OCI-LY7 (cell line): ENCODE results near the gene EXOSC6. TPM values are rescaled to one million over a fixed set of nuclear protein-coding genes. Genes with fewer than 3 reads are reported as not detected.
"Not testable (repeated sequence)": the region's sequence is repeated elsewhere in the genome, so short reads cannot be mapped to it uniquely, and the experiment has no call there.

Source experiments
- BruUV-seq: library from RNA; stranded (reverse); fragments of 400-500 nt; replicated peaks from 2 replicates; lab custom pipeline; 2021; lab: Mats Ljungman, UMichigan
- CTCF ChIA-PET: fragments of 300-600 bp; sonication (Branson Sonifier 250); formaldehyde crosslinking; loops from one replicate; lab custom pipeline; 2022; ENCODE audit warnings: antibody characterized with exemption; ENCODE audit not compliant: unreplicated experiment; lab: Charles Lee
- POLR2A ChIA-PET: fragments of 300-600 bp; sonication (Branson Sonifier 250); formaldehyde crosslinking; loops from one replicate; lab custom pipeline; 2022; ENCODE audit warnings: antibody characterized with exemption; lab: Charles Lee
- DNase-seq: peaks from one replicate; pipeline ENCODE4 v3.0.0-alpha.2; 2015; ENCODE audit warnings: low spot score
- H2AFZ ChIP-seq: fragments of 200-600 bp; sonication (generic), shearing (Covaris generic); 2 replicates; pipeline ENCODE4 v1.6.1; 2014; ENCODE audit warnings: mild to moderate bottlenecking, antibody characterized with exemption, low read length, moderate library complexity
- H3K27ac ChIP-seq: fragments of 200-600 bp; sonication (generic); 2 replicates; pipeline ENCODE4 v1.5.1; 2014; ENCODE audit warnings: mixed run types, low read depth, mild to moderate bottlenecking, moderate library complexity, low read length, inconsistent platforms; ENCODE audit not compliant: poor library complexity, severe bottlenecking
- H3K36me3 ChIP-seq: fragments of 200-600 bp; sonication (generic); 2 replicates; pipeline ENCODE4 v1.6.1; 2014; ENCODE audit warnings: mild to moderate bottlenecking, antibody characterized with exemption, low read length, moderate library complexity, mixed read lengths; ENCODE audit not compliant: insufficient read depth
- H3K4me1 ChIP-seq: fragments of 200-600 bp; sonication (generic); 2 replicates; pipeline ENCODE4 v1.5.1; 2014; ENCODE audit warnings: mild to moderate bottlenecking, low read length; ENCODE audit not compliant: insufficient read depth, poor library complexity, severe bottlenecking
- H3K4me2 ChIP-seq: fragments of 200-600 bp; sonication (generic); 2 replicates; pipeline ENCODE4 v1.6.1; 2014; ENCODE audit warnings: mild to moderate bottlenecking, low read length
- H3K4me3 ChIP-seq: fragments of 200-600 bp; sonication (generic); 2 replicates; pipeline ENCODE4 v1.5.1; 2014; ENCODE audit warnings: mild to moderate bottlenecking, low read depth, low read length; ENCODE audit not compliant: poor library complexity, severe bottlenecking
- H3K79me2 ChIP-seq: fragments of 200-600 bp; sonication (generic); 2 replicates; pipeline ENCODE4 v1.6.1; 2016; ENCODE audit warnings: low read depth, mild to moderate bottlenecking, low read length, moderate library complexity, mixed read lengths; ENCODE audit not compliant: insufficient read depth
- H3K9me2 ChIP-seq: fragments of 200-600 bp; sonication (generic); 2 replicates; pipeline ENCODE4 v1.6.1; 2016; ENCODE audit warnings: mild to moderate bottlenecking, low read length, mixed read lengths; ENCODE audit not compliant: insufficient read depth
- H3K9me3 ChIP-seq: fragments of 200-600 bp; sonication (generic); 2 replicates; pipeline ENCODE4 v1.6.1; 2014; ENCODE audit warnings: mild to moderate bottlenecking, mixed run types, low read length, mixed read lengths
- H4K20me1 ChIP-seq: fragments of 200-600 bp; sonication (generic); 2 replicates; pipeline ENCODE4 v1.6.1; 2014; ENCODE audit warnings: mild to moderate bottlenecking, antibody characterized with exemption, low read length, moderate library complexity, mixed read lengths; ENCODE audit not compliant: insufficient read depth
- CTCF ChIP-seq: fragments of 200-600 bp; sonication (generic); conservative IDR thresholded peaks from 2 replicates; pipeline ENCODE4 v1.5.1; 2014; ENCODE audit warnings: mild to moderate bottlenecking, antibody characterized with exemption, low read length, moderate library complexity, mixed read lengths
- EZH2phosphoT487 ChIP-seq: fragments of 200-600 bp; sonication (generic); IDR thresholded peaks from 2 replicates; pipeline ENCODE4 v1.6.1; 2018; ENCODE audit warnings: low read depth, borderline replicate concordance, mild to moderate bottlenecking, mixed run types, antibody characterized with exemption, low read length, moderate library complexity, mixed read lengths
- intact Hi-C: fragments of 100-400 bp; cut with micrococcal nuclease; formaldehyde crosslinking; loops from one replicate; pipeline ENCODE4 v1.10.0; 2022; ENCODE audit not compliant: unreplicated experiment
- total RNA-seq, 2 experiments: library from RNA; depleted of rRNA in 1 of 2; stranded (reverse); fragments of >200 nt in 1 of 2; shearing (Covaris generic) in 1 of 2; gene quantifications; 2 replicates each; pipeline ENCODE4 v1.2.3, GENCODE V29; 2014 to 2022

The EXOSC6 gene
- total RNA-seq, 2 experiments from 2014 or later = 36.3 to 36.8 TPM

- Histone ChIP-seq H3K36me3 (peaks cover 33% of the 10 kb centered on the region), H3K9me2 (no peaks in the 10 kb centered on the region), H3K4me1 (peaks cover 22% of the 10 kb centered on the region), H3K79me2 (peaks cover 45% of the 10 kb centered on the region), H3K4me3 (peak within 1 kb of the TSS; percentile 83), H4K20me1 (no peaks in the 10 kb centered on the region), H3K27ac (peak within 1 kb of the TSS; percentile 85), H3K9me3 (no peaks in the 10 kb centered on the region), H3K4me2 (peak within 1 kb of the TSS; percentile 87), H2AFZ (peak within 1 kb of the TSS; percentile 73)
- BruUV-seq = TSS peak; percentile 93
- peak; percentile 100 for DNase-seq
- CTCF ChIA-PET = interaction anchor here (1.1 to 1.2 kb wide), 2 partner anchors 9 to 22 kb away, joined by 4 to 5 read pairs; no protein-coding TSS in a partner anchor
- POLR2A ChIA-PET = interaction anchor here (0.5 to 2.5 kb wide), 12 partner anchors 9 to 1604 kb away, joined by 3 to 27 read pairs (median 4); partner anchors contain the start of genes DDX19A, DDX19B, FCSK and NOB1
- TF ChIP-seq CTCF (no peak), EZH2phosphoT487 (no peak)
- intact Hi-C loops = loop anchor here (2.0 kb wide), 2 partner anchors 149 to 233 kb away; partner anchors contain the start of genes COG4, SF3B3 and ST3GAL2
These were observed 37.7 kb upstream of the EXOSC6 start, which contains the start of gene AARS1 for GRCh38 chr16:70289229-70290094. Gene AARS1 (minus strand): TSS chr16:70289506. CDS start chr16:70282763, 6,743 bp downstream.

GRCh38 chr16:70287304-70287971, 35.7 kb upstream of the EXOSC6 start:
- H3K9me2 ChIP-seq, BruUV-seq, H4K20me1 ChIP-seq, CTCF ChIA-PET, H2AFZ ChIP-seq, H3K9me3 ChIP-seq, intact Hi-C loops: not testable (repeated sequence)
- Histone ChIP-seq H3K4me3 (peak overlapping the region; percentile 83), H3K36me3 (peaks cover 51% of the 10 kb centered on the region), H3K4me1 (peaks cover 22% of the 10 kb centered on the region), H3K4me2 (peak overlapping the region; percentile 60), H3K79me2 (peaks cover 57% of the 10 kb centered on the region), H3K27ac (peak overlapping the region; percentile 85)
- POLR2A ChIA-PET = interaction anchor here (0.7 to 2.5 kb wide), 6 partner anchors 11 to 1094 kb away, joined by 3 to 27 read pairs (median 5); partner anchors contain the start of gene DDX19B
- DNase-seq = peak; percentile 20

- Histone ChIP-seq H3K27ac (no peak overlapping the region), H3K9me2 (no peaks in the 10 kb centered on the region), H4K20me1 (no peaks in the 10 kb centered on the region; the same call in 1 of the 2 replicates), H3K4me1 (no peaks in the 10 kb centered on the region), H3K9me3 (no peaks in the 10 kb centered on the region), H3K4me2 (no peak overlapping the region), H3K4me3 (no peak overlapping the region), H2AFZ (no peak overlapping the region), H3K36me3 (peaks cover 99% of the 10 kb centered on the region), H3K79me2 (peaks cover 37% of the 10 kb centered on the region)
- intact Hi-C loops = no loop called here
- no TSS peak for BruUV-seq
- TF ChIP-seq EZH2phosphoT487 (no peak), CTCF (no peak)
- no peak for DNase-seq
- POLR2A ChIA-PET = no interaction called here
- CTCF ChIA-PET = no interaction called here
These were observed 24.7 kb upstream of the EXOSC6 start for GRCh38 chr16:70276392-70276791.
